Activated T-helper 9 cell treated with anti-CD3 and anti-CD28 coated beads, Interleukin-2, amount 50 U/mL, for 16 hours (primary cell): Measurements from ENCODE around the gene PACS1.
"Not testable (repeated sequence)": the region's sequence is repeated elsewhere in the genome, so short reads cannot be mapped to it uniquely, and the experiment has no call there.

Experiments used
- DNase-seq: peaks from one replicate; pipeline ENCODE4 v3.0.0-alpha.2; 2020; ENCODE audit warnings: low read depth

Gene PACS1

GRCh38 chr11:66259956-66260355, 189.9 kb downstream of the PACS1 start:
- no peak for DNase-seq

DNA sequence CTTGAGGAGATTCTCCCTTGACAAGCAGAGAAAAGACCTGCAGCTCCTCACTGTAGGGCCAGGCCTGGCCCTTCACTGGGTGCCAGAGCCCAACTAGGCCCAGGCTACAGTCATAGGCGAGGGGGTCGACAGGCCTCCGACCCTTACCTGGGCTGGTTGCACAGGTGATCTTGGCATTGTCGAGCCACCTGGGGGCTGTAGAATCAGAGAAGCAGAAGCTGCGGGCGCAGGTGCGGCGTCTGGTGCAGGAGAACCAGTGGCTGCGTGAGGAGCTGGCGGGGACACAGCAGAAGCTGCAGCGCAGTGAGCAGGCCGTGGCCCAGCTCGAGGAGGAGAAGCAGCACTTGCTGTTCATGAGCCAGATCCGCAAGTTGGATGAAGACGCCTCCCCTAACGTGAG, 191.5 kb downstream of the PACS1 start:
- DNase-seq, result no peak

- DNase-seq, result no peak
These were observed 192.1 kb downstream of the PACS1 start for GRCh38 chr11:66262191-66262590.

- no peak for DNase-seq
These were observed 192.6 kb downstream of the PACS1 start for GRCh38 chr11:66262696-66263095.

GRCh38 chr11:66263231-66263630, 193.2 kb downstream of the PACS1 start:
- no peak for DNase-seq

GRCh38 chr11:66263785-66264184, 193.7 kb downstream of the PACS1 start:
- no peak for DNase-seq

DNA sequence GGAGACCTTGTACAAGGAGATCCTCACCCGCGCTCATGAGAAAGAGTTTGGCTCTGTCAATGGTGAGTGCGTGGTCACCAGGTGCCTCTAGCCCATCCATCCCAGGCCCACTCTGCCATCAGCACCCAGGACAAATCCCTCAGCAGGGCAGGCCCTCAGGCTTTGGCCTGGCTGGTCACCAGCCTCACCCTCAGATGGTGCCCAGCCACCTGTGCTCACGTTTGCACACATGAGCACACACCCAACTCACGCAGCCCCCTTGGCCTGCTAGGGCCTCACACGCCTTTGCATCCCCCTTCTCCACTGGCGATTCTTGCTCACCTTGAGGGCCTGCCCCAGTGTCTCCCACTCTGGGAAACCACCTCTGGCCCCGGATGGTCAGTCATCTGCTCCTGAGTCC, 194.3 kb downstream of the PACS1 start:
- DNase-seq, result no peak

GRCh38 chr11:66264914-66265313, 194.8 kb downstream of the PACS1 start:
- no peak for DNase-seq

DNA sequence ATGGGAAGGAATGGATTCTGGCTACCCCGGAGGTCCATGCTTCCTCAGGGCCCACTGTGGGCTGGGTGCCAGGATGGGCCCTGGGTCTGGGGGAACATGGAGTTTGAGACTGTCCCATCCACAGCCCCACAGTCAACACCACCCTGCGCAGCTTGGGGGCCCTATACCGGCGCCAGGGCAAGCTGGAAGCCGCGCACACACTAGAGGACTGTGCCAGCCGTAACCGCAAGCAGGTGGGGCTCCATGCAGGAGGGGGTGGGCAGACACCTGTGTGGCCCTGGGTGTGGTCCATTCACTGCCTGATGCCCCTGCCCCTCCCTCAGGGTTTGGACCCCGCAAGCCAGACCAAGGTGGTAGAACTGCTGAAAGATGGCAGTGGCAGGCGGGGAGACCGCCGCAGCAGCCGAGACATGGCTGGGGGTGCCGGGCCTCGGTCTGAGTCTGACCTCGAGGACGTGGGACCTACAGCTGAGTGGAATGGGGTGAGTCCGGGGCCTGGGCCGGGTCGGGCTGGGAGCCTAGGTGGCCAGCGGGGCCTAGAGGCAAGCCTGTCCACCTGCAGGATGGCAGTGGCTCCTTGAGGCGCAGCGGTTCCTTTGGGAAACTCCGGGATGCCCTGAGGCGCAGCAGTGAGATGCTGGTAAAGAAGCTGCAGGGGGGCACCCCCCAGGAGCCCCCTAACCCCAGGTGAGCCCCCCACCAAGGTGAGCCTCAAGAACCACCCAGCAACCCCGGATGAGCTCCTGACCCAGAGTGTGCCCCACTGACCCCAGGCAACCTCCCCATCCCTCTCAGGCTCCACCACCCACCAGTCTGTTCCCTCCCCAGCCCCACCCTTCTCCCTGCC, 195.7 kb downstream of the PACS1 start:
- DNase-seq, result no peak

DNA sequence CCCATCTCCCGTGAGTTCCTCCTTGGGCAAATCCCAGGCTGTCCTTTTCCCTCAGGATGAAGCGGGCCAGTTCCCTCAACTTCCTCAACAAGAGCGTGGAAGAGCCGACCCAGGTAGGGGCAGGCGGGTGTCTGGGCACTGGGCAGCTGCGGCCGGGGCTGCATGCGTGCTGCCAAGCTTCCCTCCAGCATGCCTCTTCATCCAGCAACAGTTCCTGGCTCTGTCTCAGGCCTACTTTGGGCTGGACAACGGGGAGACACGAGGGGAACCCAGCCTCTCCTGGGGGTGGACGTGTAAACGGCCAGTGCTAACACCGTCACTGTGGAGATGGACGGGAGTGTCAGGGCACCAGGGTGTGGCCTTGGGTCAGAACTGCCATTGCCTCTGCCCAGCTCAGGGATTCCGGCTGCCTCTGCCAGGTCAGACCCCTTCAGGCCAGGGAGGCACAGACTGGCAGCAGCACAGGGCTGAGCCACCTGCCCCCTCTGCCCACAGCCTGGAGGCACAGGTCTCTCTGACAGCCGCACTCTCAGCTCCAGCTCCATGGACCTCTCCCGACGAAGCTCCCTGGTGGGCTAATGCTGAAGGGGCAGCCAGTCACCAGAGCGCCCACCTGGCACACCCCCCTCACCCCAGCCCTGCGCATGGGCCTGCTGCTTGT, 196.4 kb downstream of the PACS1 start:
- no peak for DNase-seq

DNA sequence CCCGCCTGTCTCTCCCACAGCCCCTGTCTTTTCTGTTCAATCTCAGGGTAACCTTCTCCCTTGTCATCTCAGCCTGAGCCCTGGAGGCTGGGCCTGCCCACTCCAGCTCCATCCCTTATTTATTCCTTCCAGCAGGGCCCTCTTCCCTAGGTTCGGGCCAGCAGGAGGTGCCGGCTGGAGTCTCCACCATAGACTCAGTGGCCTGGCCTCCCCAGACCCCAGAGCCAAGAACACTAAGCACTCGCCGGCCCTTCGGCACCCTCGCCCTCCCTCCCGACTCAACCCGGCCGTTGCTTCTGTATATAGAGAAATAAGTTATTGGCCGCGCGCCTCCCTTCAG, 196.9 kb downstream of the PACS1 start:
- DNase-seq, result no peak

DNA sequence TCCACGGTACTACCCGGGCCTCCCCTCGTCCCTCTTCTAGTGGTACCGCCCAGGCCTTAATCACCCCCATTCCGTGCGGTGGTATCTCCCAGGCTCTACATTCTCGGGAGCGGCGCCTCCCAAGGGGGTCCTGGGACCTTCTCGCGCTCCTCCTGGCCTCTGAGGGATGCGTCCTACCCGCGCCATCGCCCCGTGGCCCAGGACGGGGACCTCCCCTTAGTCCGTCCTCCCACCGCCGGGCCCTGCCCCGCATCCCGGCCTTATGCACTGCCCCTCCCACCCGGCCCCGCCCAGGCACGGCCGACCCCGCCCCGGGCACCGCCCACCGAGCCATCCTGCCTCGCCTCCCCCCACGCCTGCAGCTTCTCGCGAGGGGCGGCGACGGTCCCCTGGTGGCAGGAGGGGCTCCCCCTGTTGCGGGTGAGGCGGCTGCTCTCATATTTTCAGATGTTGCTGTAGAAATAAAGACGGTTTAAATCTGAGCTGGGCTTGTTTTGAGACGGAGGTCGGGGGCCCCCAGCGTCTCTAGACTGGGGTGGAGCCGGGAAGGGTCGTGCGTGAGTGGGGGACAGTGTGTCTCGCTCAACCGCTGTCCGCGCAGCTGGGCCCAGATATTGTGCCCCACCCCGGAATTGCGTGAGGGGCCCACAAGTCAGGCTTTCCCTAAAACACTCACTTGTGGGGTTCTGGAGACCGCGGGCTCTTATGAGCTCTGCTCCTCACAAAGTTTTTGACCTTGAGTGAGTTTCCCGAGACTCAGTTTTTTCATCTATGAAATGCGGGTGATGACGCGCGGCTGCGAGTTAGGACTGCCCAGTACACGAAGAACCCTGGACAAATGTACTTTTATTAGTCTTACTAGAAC, 197.5 kb downstream of the PACS1 start:
- peak; percentile 80 for DNase-seq

GRCh38 chr11:66268244-66268951, 198.3 kb downstream of the PACS1 start, which contains the start of gene RAB1B:
RAB1B (plus strand) TSS chr11:66268639; CDS start chr11:66268680, 41 bp downstream.
- DNase-seq, result peak; percentile 100

GRCh38 chr11:66268952-66269905, 199.2 kb downstream of the PACS1 start:
- DNase-seq, result no peak

DNA sequence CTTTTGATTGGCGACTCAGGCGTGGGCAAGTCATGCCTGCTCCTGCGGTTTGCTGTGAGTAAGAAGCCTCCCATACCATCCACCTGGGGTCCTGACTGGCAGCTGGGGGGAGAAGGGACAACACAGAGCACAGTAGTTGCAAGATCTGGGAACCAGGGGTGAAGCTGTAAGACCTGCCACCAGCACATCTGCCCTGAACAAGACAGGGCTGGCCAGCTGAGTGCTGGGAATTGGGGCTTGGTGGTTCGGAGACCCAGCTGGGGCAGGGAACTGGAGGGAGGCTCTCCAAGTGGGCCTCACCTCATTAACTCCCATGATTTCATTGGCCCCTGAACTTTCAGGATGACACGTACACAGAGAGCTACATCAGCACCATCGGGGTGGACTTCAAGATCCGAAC, 201.7 kb downstream of the PACS1 start:
- no peak for DNase-seq

DNA sequence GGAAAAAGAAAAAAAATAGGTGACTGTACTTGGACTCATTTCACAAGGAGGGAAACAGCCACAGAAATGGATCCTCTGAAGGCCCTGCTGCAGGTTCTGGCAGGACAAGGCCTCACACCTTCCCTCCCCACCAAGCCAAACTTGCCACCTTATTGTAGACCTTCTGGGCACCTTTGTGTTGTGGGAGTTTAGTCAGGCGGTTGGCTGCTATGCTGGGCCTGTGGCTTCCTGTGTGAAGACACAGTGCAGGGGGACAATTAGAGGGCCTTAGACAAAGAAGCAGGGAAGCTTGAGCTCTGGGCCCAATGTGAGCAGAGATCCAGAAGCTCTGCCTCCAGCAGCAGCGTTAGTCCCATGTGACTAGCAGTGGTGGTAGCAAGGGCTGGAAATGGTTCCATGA, 202.5 kb downstream of the PACS1 start:
- no peak for DNase-seq

GRCh38 chr11:66274219-66274618, 204.1 kb downstream of the PACS1 start:
- no peak for DNase-seq

- no peak for DNase-seq
These were observed 205.3 kb downstream of the PACS1 start for GRCh38 chr11:66275396-66275795.

- no peak for DNase-seq
These were observed 206.0 kb downstream of the PACS1 start for GRCh38 chr11:66275984-66276612.

- DNase-seq, result not testable (repeated sequence)
These were observed 206.5 kb downstream of the PACS1 start for GRCh38 chr11:66276619-66277018.
